ENCODE results near the gene CCR2. TPM values are rescaled to one million over a fixed set of nuclear protein-coding genes. Genes with fewer than 3 reads are reported as not detected.

The CCR2 gene
- total and polyA plus RNA-seq, 2 of the 4 experiments (the other 2 are of a cell fraction): not detected

GRCh38 chr3:46369151-46369550 is 15.2 kb downstream of the CCR2 start:
- Histone ChIP-seq H2AFZ (replicated peaks; ENCODE audit: low read length, poor library complexity) (no peak overlapping the region), H3K9me3 (ENCODE audit: control insufficient read depth, insufficient read depth, low read length) (no peaks in the 10 kb centered on the region), H2BK15ac (ENCODE audit: low read depth, low read length) (no peak overlapping the region), H2AK9ac (replicated peaks; ENCODE audit: low read depth, low read length, poor library complexity) (no peak overlapping the region), H4K20me1 (ENCODE audit: insufficient read depth, low read length) (no peaks in the 10 kb centered on the region), H2BK120ac (ENCODE audit: low read depth, low read length) (no peak overlapping the region), H4K5ac (ENCODE audit: low read depth, low read length) (no peak overlapping the region), H3K79me1 (ENCODE audit: low read depth in 1 of 2, low read length in 2 of 2) (no peaks in the 10 kb centered on the region), H3K9me1 (ENCODE audit: insufficient read depth, low read length) (no peaks in the 10 kb centered on the region), H3K56ac (ENCODE audit: extremely low read depth, insufficient read depth, low read length) (no peak overlapping the region), H3K9ac (ENCODE audit: low read depth, low read length) (no peak overlapping the region), H3K4me1 (ENCODE audit: control insufficient read depth, insufficient read depth, low read length) (no peaks in the 10 kb centered on the region), H4K8ac (ENCODE audit: low read depth in 2 of 2, low read length in 2 of 2) (no peak overlapping the region), H3K23ac (ENCODE audit: low read depth, low read length) (no peak overlapping the region), H3K4me3 (ENCODE audit: insufficient read depth, low read depth, low read length) (no peak overlapping the region), H3K18ac (ENCODE audit: low read depth, low read length) (no peak overlapping the region), H2BK20ac (ENCODE audit: low read depth, low read length) (no peak overlapping the region), H2BK5ac (ENCODE audit: low read depth, low read length, poor library complexity, severe bottlenecking) (no peak overlapping the region), H3K27me3 (ENCODE audit: control insufficient read depth, insufficient read depth, low read length) (peaks cover 42% of the 10 kb centered on the region), H3K36me3 (ENCODE audit: control insufficient read depth, insufficient read depth, low read length) (no peaks in the 10 kb centered on the region), H3K27ac (ENCODE audit: insufficient read depth, low read length) (no peak overlapping the region), H4K91ac (ENCODE audit: insufficient read depth, low read depth, low read length) (no peak overlapping the region), H3K4ac (ENCODE audit: low read depth, low read length) (no peak overlapping the region), H3K14ac (replicated peaks; ENCODE audit: low read depth, low read length) (no peak overlapping the region), H2AK5ac (ENCODE audit: low read depth, low read length) (no peak overlapping the region), H3K4me2 (ENCODE audit: low read depth, low read length) (no peak overlapping the region)
- in situ Hi-C loops (cut with MboI; ENCODE audit: low sequenced_read_pairs) (no loop called here), intact Hi-C loops (cut with micrococcal nuclease) (no loop called here), dilution Hi-C loops (cut with HindIII; ENCODE audit: low sequenced_read_pairs, unreplicated experiment) (no loop called here)
- no TSS peak for BruUV-seq (replicated peaks)
- TF ChIP-seq RCOR1 (IDR thresholded peaks at IDR 0.05; ENCODE audit: insufficient replicate concordance, low read length) (no peak), BHLHE40 (IDR thresholded peaks at IDR 0.05; ENCODE audit: low read depth, low read length) (no peak), CHD1 (IDR thresholded peaks at IDR 0.05; ENCODE audit: low read depth, low read length) (no peak), FOS (IDR thresholded peaks at IDR 0.05; ENCODE audit: low read depth, low read length) (no peak), RFX5 (IDR thresholded peaks at IDR 0.05; ENCODE audit: low read depth, low read length) (no peak), NFE2L2 (IDR thresholded peaks at IDR 0.05; ENCODE audit: low read depth, low read length) (no peak), POLR2A (IDR thresholded peaks at IDR 0.05; ENCODE audit: low read depth, low read length) (no peak), RAD21 (IDR thresholded peaks at IDR 0.05; ENCODE audit: low read length) (no peak), ELK1 (IDR thresholded peaks at IDR 0.05; ENCODE audit: borderline replicate concordance, low read depth, low read length) (no peak), CTCF (conservative IDR thresholded peaks at IDR 0.05; ENCODE audit: low read depth, low read length) (no peak), CEBPB (IDR thresholded peaks at IDR 0.05; ENCODE audit: low read depth, low read length) (no peak), SMC3 (IDR thresholded peaks at IDR 0.05; ENCODE audit: low read depth, low read length) (no peak), MAFK (IDR thresholded peaks at IDR 0.05; ENCODE audit: low read depth, low read length) (no peak), MAZ (IDR thresholded peaks at IDR 0.05; ENCODE audit: borderline replicate concordance, low read depth, low read length) (no peak), MXI1 (IDR thresholded peaks at IDR 0.05; ENCODE audit: borderline replicate concordance, low read depth, low read length) (no peak)
- TF ChIP-seq, protein P1, sequence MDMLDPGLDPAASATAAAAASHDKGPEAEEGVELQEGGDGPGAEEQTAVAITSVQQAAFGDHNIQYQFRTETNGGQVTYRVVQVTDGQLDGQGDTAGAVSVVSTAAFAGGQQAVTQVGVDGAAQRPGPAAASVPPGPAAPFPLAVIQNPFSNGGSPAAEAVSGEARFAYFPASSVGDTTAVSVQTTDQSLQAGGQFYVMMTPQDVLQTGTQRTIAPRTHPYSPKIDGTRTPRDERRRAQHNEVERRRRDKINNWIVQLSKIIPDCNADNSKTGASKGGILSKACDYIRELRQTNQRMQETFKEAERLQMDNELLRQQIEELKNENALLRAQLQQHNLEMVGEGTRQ (IDR thresholded peaks at IDR 0.05; ENCODE audit: low read depth, low read length): no peak
- ATAC-seq (ENCODE audit: low read depth) (no peak), DNase-seq (no peak)
- ChIA-PET CTCF (interaction anchor here (0.9 to 1.5 kb wide), 3 partner anchors 9 to 65 kb away, joined by 3 to 4 read pairs (median 4); partner anchors contain the start of gene CCR2), POLR2A (ENCODE audit: unreplicated experiment) (no interaction called here)
- WGBS, 2 experiments (ENCODE audit: extremely low coverage in 2 of 2, insufficient read length in 1 of 2): no CpG with 5 or more reads among the region's 4 CpGs
